NCI-H526 (cell line): Measurements from ENCODE around the gene HMMR.

Experiments used
- DNase-seq, 2 experiments: peaks; one replicate each; lab custom pipeline; 2025; lab: John Stamatoyannopoulos, UW

Gene HMMR

DNA sequence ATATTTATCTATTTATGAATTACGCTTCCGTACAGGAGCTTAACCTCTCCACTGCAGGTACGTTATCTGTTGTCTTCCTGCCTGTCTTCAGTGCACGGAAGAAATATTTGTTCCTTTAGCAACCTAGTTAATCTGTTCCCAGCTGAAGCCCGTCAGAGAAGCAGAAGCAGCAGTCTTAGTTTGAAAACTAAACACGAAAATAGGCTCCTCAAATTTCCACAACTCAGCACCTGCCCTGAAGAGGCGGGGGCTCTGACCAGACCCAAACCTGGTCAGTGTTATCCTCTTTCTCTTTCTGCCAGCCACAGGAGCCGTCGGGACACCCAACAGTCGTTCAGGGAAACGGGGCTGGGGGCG is 992 bp upstream of the HMMR start:
- DNase-seq, result peak; percentile 27 to 37

- DNase-seq, result peak; percentile 94 to 95
Observed at GRCh38 chr5:163459819-163460561, 442 bp upstream of the HMMR start, which contains the start of gene NUDCD2. Gene NUDCD2 (minus strand): TSS chr5:163460102. CDS start chr5:163460050, 52 bp downstream.

- DNase-seq, result no peak
Observed at GRCh38 chr5:163463063-163463435, 2.6 kb downstream of the HMMR start.

DNA sequence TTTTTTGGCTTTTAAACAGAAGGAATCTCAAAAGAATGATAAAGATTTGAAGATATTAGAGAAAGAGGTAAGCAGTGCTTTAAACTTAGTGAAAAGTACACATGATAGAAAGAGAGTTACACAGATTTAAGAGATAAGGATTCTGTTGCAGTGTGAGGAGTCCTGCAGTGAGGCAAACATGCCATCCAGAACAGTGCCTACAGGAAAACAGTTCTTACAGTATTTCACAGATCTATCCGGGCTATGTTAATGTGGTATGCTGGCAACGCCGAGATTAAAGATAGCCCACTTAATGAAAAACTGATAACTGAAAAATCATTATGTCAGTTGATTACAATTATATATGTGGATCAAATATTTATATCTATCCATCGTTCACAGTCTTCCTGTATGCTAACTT is 7.2 kb downstream of the HMMR start:
- no peak for DNase-seq

- DNase-seq, result peak in 1 of 2 experiments; percentile 8
Observed at GRCh38 chr5:163473635-163474243, 13.3 kb downstream of the HMMR start.

GRCh38 chr5:163475411-163475810 is 15.0 kb downstream of the HMMR start:
- no peak for DNase-seq

DNA sequence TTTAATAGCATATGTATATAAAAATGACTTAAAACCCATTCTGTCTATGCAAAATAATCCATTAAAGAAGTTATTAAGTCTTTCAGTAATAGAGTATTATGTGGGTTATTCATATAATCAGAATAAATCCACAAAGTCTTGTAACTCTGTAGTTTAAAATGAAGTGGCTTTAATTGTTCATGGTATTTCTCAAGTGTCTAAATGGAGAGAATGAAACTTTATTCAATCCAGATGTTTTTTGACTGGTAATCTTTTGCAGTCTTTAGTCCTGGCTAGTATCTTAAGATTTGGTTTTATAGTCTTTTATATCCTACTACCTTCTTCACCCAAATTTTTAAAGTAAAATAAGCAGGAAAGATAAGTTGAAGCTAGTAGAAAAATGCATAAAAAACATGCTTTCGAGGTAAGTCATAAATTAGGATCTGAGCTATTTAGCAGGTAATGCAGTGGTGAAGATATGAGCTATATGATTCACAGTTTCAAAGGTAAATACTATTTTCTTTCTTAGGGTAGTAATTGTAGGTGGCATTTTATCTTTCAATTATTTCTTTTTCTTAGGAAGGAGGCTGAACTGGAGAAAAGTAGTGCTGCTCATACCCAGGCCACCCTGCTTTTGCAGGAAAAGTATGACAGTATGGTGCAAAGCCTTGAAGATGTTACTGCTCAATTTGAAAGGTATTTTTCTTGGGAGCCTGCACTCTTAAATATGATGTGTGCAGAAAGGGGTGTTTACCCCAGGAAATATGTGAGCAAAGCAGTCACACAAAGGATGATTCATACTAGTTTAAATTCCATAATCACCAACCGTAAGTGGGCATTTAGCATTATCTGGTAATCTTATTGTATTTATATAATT is 17.9 kb downstream of the HMMR start:
- DNase-seq, result no peak

DNA sequence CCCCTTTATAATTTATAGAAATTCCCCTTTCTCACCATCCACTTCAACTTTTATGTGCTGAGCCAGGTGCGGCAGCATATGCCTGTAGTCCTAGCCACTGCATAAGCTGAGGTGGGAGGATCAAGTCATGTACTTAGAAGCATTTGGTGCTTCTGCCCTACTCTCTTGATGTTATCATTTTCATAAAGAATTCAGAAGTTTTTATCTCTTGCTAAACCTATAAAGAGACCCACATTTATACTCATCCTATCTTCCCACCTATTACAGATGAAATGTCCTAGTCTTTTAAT is 18.5 kb downstream of the HMMR start:
- no peak for DNase-seq

DNA sequence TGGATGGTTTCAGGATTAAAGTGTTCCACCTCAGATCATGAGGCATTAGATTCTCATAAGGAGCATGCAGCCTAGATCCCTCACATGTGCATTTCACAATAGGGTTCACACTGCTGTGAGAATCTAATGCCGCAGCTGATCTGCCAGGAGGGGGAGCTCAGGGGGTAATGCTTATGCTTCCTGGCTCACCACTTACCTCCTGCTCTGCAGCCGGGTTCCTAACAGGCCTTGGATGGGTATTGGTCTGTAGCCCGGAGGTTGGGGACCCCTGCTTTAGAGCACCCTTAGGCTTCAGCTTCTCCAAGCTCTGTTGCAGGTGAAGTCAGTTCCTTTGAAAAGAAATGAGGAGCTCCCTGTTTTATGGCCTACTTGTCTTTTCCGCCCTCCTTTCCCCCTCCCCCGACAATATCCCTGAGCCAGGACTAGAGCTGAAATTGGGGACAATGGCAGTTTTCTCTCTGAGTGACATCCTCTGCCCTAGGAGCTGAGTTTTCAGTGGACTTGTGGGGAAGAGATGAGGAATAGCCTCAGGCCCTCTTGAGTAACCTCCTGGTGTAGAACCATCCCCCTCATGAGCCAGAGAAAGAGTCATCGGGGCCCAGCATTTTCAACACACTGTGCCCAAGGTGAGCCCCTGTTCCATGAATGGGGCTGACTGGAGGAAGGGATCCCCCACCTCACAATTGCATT is 28.8 kb downstream of the HMMR start:
- DNase-seq, result no peak

DNA sequence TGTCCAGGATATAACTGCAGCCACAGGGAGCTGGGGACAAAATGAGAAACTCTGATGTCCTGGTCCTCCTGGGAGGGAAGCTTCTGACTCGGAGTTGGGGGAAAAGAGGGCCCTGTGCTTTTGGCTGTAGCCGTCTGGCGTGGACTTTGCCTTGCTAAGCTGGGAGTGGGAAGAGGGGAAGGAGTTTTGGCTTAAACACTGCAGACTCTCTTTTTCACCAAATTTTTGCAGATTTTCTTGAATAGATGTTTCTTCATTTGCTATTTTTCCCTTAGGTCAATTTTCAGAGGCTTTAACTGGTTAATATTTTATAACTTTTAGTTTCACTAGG is 29.3 kb downstream of the HMMR start:
- DNase-seq, result no peak

DNA sequence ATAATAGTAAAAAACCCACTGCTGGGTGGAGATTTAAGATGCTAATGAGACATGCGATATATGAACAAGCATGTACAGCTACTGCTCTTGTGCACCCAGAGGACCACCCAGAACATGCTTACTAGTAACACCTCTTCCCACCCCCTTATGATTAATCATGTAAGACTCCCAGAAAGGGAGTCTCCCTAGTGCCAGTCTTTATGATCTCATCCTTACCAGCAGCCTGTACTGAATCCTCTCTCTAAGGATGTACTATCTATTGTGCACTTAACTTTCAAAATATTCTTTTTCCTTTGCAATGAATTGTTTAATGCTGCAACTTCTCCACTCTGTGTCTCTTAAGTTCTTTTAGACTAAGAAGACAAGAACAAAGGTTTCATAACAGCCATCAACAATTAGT is 35.9 kb downstream of the HMMR start:
- DNase-seq, result no peak

DNA sequence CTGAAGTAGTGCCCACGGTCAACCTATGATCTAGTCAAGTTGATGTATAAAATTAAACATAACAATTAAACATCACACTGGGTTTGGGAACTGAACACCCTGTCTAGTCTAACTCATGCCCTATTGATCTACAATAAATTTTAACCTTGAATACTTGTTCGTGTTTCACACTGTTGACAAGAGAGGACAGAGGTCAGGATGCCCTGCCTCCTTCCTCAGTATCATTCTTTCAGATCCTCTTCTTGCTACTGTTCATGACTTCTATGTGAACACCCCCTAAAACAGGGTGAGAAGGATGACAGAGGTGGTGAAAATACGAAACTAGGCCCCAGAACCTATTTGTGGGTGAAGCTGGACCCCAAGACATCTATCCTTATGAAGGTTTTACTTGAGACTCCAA is 36.9 kb downstream of the HMMR start:
- DNase-seq, result no peak

DNA sequence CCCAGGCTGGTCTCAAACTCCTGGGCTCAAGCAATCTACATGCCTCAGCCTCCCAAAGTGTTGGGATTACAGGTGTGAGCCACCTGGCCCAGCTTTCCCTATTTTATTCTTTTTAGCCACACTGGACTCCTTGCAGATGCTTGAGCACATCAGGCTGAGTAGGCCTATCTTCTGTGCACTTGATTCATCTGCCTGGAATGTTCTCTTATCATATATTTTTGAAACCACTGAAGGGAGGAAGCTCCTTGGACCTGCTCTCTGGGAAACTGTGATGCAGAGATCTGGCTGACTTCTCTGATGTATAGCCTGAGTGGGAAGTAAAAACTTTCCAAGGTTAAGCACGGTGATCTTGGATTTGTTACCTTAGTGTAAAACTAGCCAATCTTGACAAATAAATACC is 38.5 kb downstream of the HMMR start:
- DNase-seq, result no peak

- no peak for DNase-seq
Observed at GRCh38 chr5:163502521-163502920, 42.1 kb downstream of the HMMR start.

DNA sequence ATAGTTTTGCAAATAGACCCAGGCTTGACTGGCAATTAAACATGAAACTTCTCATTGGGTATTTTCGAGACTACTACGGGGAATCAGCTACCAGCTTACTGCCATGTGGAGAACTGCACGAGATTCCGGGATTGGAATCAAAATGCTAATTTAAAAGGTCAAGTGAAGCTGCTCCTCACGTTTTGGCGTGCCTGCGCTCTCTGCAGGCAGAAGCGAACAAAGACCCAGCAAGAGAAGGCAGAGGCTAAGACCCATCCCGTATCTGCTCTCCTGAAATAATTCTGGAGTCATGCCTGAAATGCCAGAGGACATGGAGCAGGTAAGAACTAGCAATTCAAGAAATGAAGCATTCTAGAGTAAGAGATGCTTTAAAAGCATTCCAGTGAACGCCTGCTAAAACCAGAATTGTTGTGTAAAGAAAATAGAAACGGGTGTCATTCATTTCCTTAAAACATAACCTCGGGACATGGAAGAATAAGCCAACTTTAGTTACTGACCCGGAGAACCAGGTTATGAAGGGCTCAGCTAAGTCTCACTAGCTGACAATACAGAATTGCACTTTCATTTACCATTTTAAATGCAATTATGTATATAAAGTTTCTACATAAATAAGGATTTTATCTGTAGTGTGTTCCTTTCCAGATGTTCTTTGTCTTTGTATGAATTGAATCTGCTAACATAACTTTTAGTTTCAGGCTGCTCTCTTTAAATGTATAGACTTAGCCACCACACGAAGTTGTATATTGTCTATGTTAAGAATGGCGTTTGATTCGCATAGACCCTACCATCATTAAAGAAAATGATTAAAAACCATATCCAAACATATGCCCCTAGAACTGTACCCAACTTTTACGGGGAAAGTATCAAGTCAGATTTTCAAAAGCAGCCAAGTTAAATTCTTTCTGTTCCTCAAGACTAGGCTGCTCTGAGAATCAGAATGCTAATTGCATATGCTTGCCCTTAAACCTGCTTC is 43.0 kb downstream of the HMMR start:
- peak; percentile 28 to 62 for DNase-seq

DNA sequence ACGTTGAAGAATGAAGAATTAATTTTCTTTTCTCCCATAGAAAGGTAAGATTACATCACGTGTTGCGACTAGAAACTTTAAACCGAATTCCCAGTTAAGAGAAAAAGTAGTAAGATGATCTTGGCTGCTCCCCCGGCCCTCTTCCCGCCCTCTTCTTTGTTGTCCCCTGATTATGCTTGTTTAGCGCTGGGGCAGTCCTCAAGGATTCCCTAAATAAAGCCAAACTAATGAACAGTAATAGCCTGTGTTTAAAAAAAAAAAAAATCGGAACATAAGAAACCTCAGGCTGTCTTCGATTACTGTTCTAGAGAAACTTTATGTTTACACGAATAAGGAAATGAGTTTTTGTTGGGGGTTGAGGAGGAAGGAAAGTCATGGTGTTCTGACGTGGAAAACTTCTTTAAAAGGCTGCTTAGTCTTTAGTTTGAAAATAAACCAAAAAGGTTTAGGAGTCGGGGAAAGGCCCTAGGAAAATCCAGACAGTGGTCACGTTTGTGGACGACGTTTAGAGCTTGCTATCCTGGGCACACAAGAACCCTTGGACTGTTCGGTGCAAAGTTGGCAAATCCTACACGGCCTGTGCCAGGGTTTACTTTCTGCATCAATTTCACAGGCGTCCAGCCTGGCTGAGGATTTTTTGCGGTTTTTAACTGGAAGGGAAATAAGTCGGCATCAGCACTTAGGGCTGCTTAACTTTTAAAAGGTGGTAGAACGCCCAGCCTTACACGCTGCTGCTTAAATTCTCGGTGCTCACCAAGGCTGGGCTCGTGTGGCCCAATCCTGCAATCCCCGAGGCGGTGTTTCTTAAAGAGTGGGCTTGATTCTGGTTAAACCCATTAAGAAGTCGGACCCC is 43.9 kb downstream of the HMMR start:
- peak; percentile 22 to 50 for DNase-seq

- no peak for DNase-seq
Observed at GRCh38 chr5:163505049-163505367, 44.6 kb downstream of the HMMR start.

DNA sequence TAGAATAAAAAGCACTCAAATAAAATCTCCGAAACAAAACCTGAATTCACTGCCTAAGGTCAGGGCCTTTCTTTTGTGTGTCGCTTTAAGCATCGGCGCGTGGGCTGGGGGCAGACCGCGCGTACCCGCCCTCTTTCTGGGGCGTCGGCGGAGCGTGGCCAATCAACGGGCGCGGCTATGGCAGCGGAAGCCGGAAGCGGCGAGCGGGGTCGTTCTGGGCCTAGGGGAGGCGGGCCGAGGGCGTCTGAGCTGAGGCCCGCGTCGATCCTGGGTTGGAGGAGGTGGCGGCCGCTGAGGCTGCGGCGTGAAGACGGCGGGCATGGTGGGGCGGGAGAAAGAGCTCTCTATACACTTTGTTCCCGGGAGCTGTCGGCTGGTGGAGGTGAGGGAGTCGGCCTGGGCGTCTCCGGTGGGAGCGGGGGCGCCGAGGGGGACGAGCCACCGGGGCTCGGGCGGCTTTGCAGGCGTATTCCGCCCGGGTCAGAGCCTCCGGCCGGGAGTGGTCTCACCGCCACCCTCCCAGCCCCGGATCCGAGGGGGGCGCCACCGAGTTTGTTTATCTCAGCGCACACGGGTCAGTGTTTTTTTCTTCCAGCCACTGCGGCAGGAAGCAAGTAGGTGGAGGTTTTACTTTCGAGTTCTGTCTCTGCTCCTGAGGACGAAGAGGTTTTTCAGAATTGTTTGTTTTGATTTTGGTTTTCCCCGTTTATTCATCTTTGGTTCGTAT is 45.1 kb downstream of the HMMR start, which contains the start of gene MAT2B:
TSS of gene MAT2B (plus strand) at position 252 of the 727 bp plus-strand sequence. CDS start at position 320, 68 bp downstream.
- DNase-seq, result peak; percentile 69 to 96

- no peak for DNase-seq
Observed at GRCh38 chr5:163506095-163506457, 45.6 kb downstream of the HMMR start.

GRCh38 chr5:163506726-163507125 is 46.3 kb downstream of the HMMR start:
- no peak for DNase-seq
